HG03442 (cell line): ENCODE results near the gene LPA.
"Not testable (repeated sequence)": the region's sequence is repeated elsewhere in the genome, so short reads cannot be mapped to it uniquely, and the experiment has no call there.

ENCODE experiments used
- ATAC-seq: cut with Tn5 transposase; IDR thresholded peaks from one replicate; pipeline ENCODE4 v1.9.1; 2021; ENCODE audit warnings: mild to moderate bottlenecking, moderate library complexity; ENCODE audit not compliant: unreplicated experiment

The LPA gene

DNA sequence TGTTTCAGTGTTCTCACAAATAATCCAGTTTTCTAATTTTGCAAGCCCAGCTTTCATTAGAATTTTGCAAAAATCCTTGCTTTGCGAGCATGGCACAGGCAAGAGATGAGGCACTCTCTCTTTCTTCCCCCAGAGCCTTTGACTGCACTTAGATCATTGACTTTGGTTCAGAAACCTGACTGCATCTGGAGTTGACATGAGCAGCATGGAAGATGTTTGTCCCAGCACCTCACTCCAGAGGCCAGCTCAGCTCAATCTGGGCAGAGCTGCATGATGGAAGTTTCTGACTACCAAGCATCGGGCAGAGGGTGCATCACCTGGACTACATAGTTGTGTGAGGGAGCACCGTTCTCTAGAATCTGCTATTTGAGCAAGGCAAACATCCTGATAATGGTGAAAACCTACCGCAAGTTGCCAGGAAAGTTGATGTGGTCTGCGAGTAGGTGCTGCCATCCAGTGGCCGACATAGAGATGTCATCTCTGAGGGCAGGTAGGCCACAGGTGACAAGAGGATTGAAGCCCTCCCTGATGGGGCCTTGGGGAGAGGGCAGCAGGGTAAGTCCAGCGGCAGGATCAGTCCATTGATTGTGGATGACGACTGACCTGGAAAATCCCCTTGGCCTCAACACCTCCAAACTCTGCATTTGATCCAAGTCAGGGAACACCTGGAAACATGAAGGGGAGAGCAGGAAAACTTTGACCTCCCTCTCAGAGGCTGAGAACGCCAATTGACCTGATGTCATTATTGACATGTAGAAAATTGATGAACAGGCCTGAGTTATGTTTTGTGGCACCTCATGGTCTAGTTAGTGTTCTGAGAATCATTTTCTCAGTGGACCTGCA, 3.8 kb upstream of the LPA start:
- peak; percentile 91 for ATAC-seq

DNA sequence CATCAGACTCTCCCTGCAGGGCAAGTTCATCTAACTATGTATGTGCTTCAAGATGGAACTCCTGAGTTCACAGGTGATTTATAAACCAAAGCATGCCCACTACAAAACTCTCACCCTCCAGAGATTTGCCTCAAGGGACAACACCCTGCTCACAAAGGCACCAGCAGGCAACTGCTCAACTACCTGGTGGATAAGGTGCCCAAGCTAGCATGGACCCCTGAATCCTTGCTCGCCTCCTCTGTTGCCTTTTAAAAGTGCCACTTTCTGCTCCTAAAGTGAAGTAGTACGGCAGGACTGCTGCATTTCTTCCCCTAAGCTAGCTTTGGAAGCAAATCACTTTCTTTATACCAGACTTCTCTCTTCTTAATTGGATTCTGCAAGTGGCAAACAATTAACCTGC, 1.2 kb downstream of the LPA start:
- ATAC-seq = no peak

DNA sequence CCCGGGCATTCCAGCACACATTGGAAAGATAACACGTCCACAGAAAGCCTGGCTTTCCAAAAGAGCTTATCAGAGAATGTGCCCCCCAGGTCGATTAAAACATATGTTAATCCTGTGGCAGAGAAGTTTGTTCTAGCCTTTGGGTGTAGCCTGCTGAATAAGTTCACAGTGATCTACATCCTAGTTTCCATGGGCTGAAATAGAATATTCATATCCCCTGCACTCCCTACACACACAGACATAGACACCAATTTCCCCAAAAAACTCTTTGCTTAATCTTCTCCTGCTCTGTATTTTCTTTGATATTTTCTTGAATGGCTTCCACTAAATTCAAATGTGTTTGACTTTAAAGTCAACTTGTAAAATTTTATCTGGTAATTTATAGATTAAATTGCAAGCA, 1.6 kb downstream of the LPA start:
- no peak for ATAC-seq

- ATAC-seq = no peak
Observed at GRCh38 chr6:160661216-160661615, 2.9 kb downstream of the LPA start.

- no peak for ATAC-seq
Observed at GRCh38 chr6:160659562-160659961, 4.5 kb downstream of the LPA start.

DNA sequence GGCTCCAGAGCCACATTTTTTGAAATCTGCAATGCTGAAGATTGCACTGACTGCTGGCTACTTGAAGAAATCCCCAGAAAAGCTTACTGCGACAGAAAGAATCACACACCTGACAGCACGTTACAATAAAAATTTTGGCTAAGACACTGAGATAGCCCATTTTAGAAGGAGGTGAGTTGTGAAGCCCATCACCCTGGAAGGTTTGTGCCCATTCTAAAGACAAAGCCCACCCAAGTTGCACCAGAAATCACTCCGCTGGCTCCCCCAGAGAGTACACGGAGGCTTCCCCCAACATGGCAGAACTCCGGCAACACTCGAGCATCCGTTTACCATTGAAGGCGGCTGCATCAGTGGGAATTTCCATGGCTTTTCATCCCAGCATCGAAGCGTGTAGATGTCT, 29.4 kb downstream of the LPA start:
- no peak for ATAC-seq

- no peak for ATAC-seq
Observed at GRCh38 chr6:160595838-160596832, 67.9 kb downstream of the LPA start.

DNA sequence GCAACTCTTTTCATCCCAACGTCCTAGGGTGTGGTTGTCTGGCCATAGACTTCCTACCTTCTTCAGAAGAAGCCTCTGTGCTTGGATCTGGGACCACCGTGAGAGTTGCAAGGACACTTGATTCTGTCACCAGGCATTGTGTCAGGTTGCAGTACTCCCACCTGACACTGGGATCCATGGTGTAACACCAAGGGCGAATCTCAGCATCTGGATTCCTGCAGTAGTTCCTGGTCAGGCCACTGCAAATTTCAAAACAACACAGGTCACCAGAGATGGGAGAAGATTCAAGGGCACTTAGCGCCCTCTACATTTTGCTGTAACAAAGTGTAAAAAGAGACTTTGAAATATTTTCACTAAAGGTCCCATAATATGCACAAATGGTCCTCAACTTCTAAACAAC, 68.8 kb downstream of the LPA start:
- not testable (repeated sequence) for ATAC-seq

- ATAC-seq = no peak
Observed at GRCh38 chr6:160586374-160586773, 77.7 kb downstream of the LPA start.

GRCh38 chr6:160583794-160584193, 80.3 kb downstream of the LPA start:
- ATAC-seq = no peak

GRCh38 chr6:160581406-160581805, 82.7 kb downstream of the LPA start:
- no peak for ATAC-seq

DNA sequence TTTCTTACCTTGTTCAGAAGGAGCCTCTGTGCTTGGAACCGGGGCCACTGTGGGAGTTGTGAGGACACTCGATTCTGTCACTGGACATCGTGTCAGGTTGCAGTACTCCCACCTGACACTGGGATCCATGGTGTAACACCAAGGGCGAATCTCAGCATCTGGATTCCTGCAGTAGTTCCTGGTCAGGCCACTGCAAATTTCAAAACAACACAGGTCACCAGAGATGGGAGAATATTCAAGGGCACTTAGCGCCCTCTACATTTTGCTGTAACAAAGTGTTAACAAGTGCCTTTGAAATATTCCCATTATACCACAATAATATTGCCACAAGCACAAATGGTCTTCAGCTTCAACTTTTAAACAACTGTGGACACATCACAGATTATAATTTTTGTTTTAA, 85.6 kb downstream of the LPA start:
- not testable (repeated sequence) for ATAC-seq

- no peak for ATAC-seq
Observed at GRCh38 chr6:160573943-160574342, 90.1 kb downstream of the LPA start.

GRCh38 chr6:160571201-160571600, 92.9 kb downstream of the LPA start:
- ATAC-seq = not testable (repeated sequence)

DNA sequence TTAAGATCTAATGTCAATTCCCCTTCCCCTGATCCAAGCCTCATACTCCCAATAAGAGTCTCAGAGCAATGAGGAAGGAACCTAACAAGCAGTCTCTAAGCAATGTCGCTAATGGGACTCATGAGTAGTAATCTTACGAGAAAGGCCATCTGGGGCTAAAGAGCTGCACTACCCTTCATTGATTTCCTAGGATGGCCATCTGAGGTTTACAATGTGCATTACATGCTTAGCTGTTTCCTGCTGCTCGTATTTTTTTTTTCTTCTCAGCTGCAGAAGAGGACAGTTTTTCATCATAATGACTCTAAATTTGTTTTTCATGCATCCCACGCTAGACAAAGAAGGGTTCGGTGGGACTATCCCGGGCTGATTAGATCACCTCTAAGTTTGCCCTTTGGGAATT, 119.3 kb downstream of the LPA start:
- ATAC-seq = no peak

DNA sequence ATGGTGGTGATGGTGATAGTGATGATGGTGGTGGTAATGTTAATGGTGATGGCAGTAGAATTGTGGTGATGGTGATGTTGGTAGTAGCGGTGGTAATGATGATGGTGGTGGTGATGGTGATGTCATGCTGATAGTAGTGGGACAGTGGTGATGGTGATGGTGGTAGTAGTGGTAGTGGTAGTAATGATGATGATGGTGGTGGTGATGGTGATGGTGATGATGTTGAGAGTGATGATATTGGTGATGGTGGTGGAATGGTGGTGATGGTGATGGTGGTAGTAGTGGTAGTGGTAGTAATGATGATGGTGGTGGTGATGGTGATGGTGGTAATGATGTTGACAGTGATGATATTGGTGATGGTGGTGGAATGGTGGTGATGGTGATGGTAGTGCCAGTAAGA, 128.8 kb downstream of the LPA start:
- ATAC-seq = no peak

GRCh38 chr6:160534050-160534696, 129.9 kb downstream of the LPA start:
- ATAC-seq = peak; percentile 82

DNA sequence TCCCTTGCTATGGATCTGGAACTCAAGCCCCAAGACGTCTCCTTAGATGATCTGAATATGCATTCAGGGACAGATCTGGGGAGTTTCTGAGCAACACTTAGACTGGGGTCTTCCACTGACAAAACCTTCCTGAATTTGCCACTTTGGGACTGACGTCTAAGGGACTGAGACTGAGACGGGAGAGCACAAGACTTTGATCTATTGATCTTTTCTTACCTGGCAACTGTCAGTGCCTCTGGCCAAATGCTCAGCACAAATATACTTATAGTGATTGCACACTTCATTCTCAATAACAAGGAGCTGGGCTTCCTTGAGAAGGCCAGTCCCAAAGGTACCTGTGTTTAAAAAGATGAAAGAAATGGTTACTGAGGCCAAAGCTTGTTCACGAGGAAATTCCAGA, 131.8 kb downstream of the LPA start:
- no peak for ATAC-seq

DNA sequence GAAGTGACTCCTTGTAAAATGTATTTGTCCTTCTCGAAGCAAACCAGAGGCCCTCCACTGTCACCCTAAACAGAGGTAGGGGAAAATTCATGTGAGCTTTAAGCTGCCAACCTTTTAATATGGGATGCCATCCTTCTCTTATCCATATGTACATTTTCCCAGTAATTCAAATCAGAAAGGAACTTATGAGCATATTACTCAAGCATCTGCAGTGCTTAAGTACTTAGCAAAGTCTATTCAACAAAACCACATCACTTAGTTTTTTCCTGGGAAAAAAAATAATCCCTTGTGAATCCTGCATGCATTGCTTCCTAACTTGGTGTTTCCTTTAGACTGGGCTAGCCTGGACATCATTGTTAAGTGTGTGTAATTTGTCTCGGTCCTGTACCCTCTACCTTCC, 132.2 kb downstream of the LPA start:
- no peak for ATAC-seq

DNA sequence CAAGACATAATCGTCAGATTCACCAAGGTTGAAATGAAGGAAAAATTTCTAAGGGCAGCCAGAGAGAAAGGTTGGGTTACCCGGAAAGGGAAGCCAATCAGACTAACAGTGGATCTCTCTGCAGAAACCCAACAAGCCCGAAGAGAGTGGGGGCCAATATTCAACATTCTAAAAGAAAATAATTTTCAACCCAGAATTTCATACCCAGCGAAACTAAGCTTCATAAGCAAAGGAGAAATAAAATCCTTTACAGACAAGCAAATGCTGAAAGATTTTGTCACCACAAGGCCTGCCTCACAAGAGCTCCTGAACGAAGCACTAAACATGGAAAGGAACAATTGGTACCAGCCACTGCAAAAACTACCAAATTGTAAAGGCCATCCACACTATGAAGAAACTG, 134.6 kb downstream of the LPA start:
- not testable (repeated sequence) for ATAC-seq

DNA sequence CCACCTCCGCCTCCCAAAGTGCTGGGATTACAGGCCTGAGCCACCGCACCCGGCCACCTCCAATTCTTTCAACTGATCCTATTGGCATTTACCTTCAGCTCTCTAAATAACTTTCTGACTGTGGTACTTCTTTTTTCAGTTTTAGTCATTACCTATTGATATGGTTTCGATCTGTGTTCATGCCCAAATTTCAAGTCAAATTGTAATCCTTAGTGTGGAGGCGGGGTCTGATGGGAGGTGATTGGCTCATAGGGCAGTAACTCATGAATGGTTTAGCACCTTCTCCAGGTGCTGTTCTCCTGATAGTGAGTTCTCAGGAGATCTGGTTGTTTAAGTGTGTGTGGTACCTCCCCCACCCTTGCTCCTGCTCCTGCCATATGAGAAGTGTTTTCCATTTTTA, 140.9 kb downstream of the LPA start:
- ATAC-seq = peak; percentile 40
